OCI-LY1 (cell line): ENCODE measurements around the gene PIEZO1.

ENCODE experiments used
- EZH2 ChIP-seq: fragments of 200-600 bp; sonication (generic), shearing (Covaris generic); IDR thresholded peaks from 2 replicates; pipeline ENCODE4 v1.8.0; 2017; ENCODE audit warnings: borderline replicate concordance, mixed run types, mild to moderate bottlenecking, antibody characterized with exemption, low read length, moderate library complexity, mixed read lengths
- TF ChIP-seq, protein P1 (sequence below): fragments of 200-600 bp; sonication (generic), shearing (Covaris generic); IDR thresholded peaks from 2 replicates; pipeline ENCODE4 v1.5.1; 2017; ENCODE audit warnings: mild to moderate bottlenecking, antibody characterized with exemption, low read length, moderate library complexity, mixed read lengths

DNA sequence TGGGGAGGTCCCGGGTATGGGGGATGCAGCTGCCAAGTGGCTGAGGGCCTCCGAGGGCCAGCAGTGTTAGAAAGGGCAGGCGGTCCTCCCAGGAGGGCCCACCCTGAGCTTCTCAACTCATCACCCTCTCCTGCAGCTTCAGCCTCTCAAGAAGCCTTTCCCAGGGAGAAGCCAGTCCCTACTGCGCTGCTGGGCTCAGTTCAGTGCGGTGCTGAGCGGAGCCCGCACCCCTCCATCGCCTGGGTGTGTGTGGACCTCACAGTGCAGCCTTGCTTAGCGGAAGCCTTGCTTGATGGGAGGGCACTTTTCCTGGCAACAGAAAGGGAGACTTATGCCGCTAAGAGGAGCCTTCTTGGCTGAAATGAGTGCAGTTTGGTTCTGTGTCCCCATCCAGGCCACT, 30.2 kb upstream of the PIEZO1 start:
- TF ChIP-seq, protein P1, sequence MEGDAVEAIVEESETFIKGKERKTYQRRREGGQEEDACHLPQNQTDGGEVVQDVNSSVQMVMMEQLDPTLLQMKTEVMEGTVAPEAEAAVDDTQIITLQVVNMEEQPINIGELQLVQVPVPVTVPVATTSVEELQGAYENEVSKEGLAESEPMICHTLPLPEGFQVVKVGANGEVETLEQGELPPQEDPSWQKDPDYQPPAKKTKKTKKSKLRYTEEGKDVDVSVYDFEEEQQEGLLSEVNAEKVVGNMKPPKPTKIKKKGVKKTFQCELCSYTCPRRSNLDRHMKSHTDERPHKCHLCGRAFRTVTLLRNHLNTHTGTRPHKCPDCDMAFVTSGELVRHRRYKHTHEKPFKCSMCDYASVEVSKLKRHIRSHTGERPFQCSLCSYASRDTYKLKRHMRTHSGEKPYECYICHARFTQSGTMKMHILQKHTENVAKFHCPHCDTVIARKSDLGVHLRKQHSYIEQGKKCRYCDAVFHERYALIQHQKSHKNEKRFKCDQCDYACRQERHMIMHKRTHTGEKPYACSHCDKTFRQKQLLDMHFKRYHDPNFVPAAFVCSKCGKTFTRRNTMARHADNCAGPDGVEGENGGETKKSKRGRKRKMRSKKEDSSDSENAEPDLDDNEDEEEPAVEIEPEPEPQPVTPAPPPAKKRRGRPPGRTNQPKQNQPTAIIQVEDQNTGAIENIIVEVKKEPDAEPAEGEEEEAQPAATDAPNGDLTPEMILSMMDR: no peak
- TF ChIP-seq EZH2: no peak
